ENCODE results near the gene NOTCH1.

DNA sequence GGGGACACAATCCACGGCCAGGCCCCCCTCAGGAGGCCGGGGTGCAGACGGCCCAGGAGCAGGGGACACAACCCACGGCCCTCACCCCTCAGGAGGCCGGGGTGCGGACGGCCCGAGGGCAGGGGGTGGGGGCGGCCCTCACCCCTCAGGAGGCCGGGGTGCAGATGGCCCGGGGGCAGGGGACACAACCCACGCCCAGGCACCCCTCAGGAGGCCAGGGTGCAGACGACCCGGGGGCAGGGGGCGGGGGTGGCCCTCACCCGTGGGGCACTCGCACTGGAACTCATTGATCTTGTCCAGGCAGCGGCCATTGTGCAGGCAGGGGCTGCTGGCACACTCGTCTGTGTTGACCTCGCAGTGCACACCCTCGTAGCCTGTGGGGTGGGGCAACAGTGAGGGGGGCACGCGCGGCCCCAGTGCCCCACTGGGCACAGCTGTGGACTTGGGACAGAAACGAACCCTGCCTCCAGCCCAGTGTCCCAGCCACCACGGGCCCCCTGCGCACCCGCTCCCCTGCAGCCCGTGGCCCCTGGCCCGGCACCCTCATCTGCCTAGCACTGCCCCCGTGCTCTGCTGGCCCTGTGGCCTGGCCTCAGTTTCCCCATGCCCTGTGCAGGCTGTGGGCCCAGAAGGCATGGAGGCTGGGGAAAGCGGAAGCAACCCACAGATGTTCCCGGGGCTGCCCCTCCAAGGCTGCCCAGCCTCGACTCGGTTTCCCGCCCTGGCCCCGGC, 28.7 kb downstream of the NOTCH1 start:
- TF ChIP-seq, protein P1, sequence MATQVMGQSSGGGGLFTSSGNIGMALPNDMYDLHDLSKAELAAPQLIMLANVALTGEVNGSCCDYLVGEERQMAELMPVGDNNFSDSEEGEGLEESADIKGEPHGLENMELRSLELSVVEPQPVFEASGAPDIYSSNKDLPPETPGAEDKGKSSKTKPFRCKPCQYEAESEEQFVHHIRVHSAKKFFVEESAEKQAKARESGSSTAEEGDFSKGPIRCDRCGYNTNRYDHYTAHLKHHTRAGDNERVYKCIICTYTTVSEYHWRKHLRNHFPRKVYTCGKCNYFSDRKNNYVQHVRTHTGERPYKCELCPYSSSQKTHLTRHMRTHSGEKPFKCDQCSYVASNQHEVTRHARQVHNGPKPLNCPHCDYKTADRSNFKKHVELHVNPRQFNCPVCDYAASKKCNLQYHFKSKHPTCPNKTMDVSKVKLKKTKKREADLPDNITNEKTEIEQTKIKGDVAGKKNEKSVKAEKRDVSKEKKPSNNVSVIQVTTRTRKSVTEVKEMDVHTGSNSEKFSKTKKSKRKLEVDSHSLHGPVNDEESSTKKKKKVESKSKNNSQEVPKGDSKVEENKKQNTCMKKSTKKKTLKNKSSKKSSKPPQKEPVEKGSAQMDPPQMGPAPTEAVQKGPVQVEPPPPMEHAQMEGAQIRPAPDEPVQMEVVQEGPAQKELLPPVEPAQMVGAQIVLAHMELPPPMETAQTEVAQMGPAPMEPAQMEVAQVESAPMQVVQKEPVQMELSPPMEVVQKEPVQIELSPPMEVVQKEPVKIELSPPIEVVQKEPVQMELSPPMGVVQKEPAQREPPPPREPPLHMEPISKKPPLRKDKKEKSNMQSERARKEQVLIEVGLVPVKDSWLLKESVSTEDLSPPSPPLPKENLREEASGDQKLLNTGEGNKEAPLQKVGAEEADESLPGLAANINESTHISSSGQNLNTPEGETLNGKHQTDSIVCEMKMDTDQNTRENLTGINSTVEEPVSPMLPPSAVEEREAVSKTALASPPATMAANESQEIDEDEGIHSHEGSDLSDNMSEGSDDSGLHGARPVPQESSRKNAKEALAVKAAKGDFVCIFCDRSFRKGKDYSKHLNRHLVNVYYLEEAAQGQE (IDR thresholded peaks at IDR 0.05; ENCODE audit: insufficient replicate concordance, low read depth) = no peak
- TF ChIP-seq, protein P2, sequence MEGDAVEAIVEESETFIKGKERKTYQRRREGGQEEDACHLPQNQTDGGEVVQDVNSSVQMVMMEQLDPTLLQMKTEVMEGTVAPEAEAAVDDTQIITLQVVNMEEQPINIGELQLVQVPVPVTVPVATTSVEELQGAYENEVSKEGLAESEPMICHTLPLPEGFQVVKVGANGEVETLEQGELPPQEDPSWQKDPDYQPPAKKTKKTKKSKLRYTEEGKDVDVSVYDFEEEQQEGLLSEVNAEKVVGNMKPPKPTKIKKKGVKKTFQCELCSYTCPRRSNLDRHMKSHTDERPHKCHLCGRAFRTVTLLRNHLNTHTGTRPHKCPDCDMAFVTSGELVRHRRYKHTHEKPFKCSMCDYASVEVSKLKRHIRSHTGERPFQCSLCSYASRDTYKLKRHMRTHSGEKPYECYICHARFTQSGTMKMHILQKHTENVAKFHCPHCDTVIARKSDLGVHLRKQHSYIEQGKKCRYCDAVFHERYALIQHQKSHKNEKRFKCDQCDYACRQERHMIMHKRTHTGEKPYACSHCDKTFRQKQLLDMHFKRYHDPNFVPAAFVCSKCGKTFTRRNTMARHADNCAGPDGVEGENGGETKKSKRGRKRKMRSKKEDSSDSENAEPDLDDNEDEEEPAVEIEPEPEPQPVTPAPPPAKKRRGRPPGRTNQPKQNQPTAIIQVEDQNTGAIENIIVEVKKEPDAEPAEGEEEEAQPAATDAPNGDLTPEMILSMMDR (IDR thresholded peaks at IDR 0.05; ENCODE audit: insufficient read depth, low read length) = no peak
- no peak for TF ChIP-seq GABPA (IDR thresholded peaks at IDR 0.05; ENCODE audit: low read depth)

All from HL-60 (cell line).